ENCODE results near the gene ARFGEF3.
"Not testable (repeated sequence)": the region's sequence is repeated elsewhere in the genome, so short reads cannot be mapped to it uniquely, and the experiment has no call there.

Gene ARFGEF3

GRCh38 chr6:138346302-138347195, 184.8 kb downstream of the ARFGEF3 start:
- DNase-seq (ENCODE audit: low read depth in 2 of 2) = no peak

DNA sequence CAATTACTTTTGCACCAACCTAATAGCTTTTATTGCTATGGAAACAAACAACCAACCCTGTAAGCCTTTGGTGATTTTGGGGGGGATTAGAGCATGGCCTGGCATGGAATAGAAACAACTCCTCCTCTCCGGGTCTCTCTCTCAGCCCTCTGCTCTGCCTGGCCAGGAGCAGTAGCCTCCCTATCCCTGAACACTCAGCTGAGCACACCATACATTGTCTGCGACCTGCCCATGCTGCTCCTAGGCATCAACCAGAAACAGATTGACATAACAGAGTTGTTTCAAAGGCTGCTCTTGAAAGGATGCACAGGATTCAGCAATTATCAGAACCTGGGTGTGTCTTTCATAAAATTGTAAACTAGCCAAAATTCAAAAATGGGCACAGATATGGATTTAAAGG, 186.1 kb downstream of the ARFGEF3 start:
- no peak for DNase-seq (ENCODE audit: low read depth in 2 of 2)

DNA sequence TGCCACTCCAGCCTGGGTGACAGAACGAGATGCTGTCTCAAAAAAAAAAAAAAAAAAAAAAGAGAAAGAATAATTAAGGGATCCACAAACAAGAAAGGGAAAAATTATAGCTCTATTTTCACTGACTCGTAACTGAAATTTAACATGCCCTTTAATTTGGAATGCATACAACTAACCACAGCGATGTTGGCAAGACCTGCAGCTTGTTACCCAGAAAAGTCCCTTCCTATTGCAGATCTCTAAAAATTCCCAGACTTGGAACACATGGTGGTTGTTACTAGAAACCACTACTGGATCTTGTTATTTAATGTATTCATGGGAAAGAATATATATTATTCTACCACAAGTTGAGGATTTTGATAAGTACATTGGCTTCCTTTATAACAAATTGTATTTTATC, 188.2 kb downstream of the ARFGEF3 start:
- no peak for DNase-seq (ENCODE audit: low read depth in 2 of 2)

DNA sequence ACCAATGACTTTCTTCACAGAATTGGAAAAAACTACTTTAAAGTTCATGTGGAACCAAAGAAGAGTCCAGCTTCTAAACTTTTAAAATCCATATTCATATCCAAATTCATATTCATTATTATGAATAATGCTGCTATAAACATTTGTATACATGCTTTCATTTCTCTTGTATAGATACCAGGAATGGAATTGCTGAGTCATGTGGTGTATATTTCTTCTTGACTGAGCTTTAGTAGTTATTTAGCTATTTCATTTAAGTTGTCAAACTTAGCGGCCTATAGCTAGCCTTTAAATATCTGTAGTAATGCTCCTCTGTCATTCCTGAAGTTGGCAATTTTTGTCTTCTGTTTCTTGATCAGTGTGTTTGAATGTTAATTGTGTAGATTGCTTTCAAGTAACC, 196.2 kb downstream of the ARFGEF3 start:
- DNase-seq (ENCODE audit: low read depth in 2 of 2) = no peak

GRCh38 chr6:138368684-138369083, 206.9 kb downstream of the ARFGEF3 start:
- DNase-seq (ENCODE audit: low read depth in 2 of 2) = not testable (repeated sequence)

GRCh38 chr6:138370631-138371451, 209.1 kb downstream of the ARFGEF3 start:
- DNase-seq (ENCODE audit: low read depth in 2 of 2) = no peak

DNA sequence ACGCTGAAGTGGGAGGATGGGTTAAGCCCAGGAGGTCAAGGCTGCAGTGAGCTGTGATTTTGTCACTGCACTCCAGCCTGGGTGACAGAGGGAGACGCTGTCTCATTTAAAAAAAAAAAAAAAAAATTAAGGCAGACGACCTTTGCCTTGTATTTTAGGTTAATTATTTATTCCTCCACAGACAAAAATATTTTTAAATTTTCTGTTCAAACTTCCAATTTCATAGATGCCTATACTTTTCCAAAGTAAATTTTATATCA, 209.6 kb downstream of the ARFGEF3 start:
- DNase-seq (ENCODE audit: low read depth in 2 of 2) = no peak

DNA sequence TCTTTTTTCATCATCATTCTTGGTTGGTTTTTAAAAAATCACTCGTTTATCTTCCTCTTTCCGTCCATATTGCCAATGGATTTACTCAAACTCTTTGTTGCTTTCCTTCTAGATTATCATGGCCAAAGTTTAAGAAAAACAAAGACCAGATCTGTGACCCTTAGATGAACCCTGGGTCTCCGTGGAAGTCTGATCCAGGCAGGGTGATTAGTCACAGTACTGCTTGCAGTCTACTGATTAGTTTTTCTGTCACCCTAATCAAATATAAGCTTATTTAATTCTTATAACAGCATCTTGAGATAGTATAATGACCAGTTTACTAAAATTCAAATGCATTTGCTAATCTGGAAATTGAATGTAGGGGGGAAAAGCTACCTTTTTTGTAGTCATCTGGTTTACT, 210.0 kb downstream of the ARFGEF3 start:
- no peak for DNase-seq (ENCODE audit: low read depth in 2 of 2)

GRCh38 chr6:138372711-138373463, 211.1 kb downstream of the ARFGEF3 start:
- no peak for DNase-seq (ENCODE audit: low read depth in 2 of 2)

DNA sequence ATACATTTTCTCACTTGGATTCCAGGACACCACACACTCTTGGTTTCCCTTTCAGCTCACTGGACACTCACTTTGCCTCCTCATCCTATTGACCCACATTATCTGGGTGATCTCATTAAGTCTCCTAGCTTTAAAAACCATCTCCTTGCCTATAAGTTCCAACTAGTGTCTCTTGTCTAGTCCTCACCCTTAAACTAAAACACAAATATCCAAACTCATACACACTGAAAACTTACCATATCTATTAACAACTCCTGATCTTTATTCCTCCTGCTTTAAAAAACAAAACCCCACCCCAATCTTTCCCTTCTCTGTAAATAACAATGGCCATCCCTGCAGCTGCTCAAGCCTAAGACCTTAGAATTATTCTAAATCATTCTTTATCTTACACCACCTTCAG, 212.5 kb downstream of the ARFGEF3 start:
- DNase-seq (ENCODE audit: low read depth in 2 of 2) = no peak

- no peak for DNase-seq (ENCODE audit: low read depth in 2 of 2)
Measured at GRCh38 chr6:138374815-138375214, 213.1 kb downstream of the ARFGEF3 start.

- no peak for DNase-seq (ENCODE audit: low read depth in 2 of 2)
Measured at GRCh38 chr6:138377042-138377441, 215.3 kb downstream of the ARFGEF3 start.

DNA sequence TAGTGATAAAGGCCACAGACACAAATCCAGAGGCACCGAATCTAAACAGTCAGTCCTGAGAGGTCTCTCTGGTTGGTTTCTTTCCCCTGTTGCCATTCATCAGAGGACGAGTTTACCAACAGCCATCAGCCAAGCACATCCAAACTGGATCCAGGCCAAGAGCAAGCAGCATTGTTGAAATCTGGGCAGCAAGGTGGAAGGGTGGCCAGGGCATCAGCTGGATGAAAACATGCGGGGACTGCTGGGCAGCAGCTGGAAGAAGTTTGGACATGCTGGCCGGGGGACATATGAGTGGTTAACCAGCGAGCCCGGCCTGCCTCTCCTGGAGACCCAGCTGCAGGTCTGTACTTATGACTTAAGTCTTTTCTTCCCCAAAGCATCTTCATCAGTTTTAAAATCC, 216.1 kb downstream of the ARFGEF3 start, which contains the start of gene SMIM28:
SMIM28 (plus strand) TSS at position 62 of the 400 bp plus-strand sequence; CDS start at position 230, 168 bp downstream.
- DNase-seq (ENCODE audit: low read depth in 2 of 2) = no peak

- no peak for DNase-seq (ENCODE audit: low read depth in 2 of 2)
Measured at GRCh38 chr6:138378463-138378862, 216.7 kb downstream of the ARFGEF3 start.

GRCh38 chr6:138382498-138383265, 220.9 kb downstream of the ARFGEF3 start:
- DNase-seq (ENCODE audit: low read depth in 2 of 2) = no peak

DNA sequence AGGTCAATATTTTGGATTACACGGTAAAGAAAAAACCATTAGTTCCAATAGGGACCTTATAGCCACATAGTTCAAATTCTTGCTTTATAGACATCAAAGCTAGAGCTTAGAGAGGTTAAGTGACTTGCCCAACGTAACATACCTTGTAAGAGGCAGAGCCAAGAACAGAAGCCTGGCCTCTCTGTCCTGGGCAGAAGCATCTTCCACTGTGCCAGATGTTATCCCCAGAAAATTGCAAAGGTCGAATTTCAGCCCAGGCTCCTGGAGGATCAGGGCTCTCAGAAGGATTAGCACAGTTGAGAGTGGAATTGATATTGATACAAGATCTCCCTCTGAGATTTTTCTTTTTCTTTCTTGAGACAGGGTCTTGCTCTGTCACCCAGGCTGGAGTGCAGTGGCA, 222.0 kb downstream of the ARFGEF3 start:
- DNase-seq (ENCODE audit: low read depth in 2 of 2) = no peak

GRCh38 chr6:138386897-138387296, 225.2 kb downstream of the ARFGEF3 start:
- no peak for DNase-seq (ENCODE audit: low read depth in 2 of 2)

DNA sequence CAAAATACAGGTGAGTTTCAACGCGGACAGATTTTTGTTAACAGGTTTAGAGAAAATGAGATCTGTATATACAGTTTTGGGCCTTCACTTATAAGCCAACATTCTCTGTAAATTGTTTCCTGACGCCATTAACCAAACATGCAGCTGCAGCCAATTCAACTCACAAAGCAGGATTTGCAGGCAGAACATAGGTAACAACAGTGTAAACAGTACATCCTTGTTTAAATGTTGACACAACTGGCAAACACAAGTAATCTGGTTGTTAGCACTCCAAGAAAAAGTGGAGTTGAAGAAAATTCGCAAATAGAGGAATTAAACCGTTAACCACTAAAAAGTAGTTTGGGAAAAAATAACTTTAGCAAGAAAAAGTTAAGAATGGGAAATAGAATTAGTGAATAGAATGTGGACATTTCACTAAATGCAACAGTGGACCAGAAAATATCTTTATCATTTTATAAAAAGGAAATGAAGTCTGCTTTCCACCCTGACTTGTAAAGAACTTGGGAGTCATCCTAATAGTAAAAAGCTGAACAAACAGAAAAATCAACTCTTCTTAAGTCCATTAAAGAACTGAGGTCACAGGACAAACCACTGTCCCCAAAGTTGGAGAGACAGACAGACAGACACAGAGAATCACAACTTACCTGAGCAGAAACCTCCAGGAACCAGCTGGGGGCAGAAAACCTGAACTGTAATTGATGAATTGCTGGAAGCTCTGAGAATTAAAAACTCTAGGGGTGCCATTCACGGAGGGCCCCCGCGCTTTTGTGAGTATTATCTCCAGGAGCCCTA, 226.0 kb downstream of the ARFGEF3 start:
- DNase-seq (ENCODE audit: low read depth in 2 of 2) = no peak

DNA sequence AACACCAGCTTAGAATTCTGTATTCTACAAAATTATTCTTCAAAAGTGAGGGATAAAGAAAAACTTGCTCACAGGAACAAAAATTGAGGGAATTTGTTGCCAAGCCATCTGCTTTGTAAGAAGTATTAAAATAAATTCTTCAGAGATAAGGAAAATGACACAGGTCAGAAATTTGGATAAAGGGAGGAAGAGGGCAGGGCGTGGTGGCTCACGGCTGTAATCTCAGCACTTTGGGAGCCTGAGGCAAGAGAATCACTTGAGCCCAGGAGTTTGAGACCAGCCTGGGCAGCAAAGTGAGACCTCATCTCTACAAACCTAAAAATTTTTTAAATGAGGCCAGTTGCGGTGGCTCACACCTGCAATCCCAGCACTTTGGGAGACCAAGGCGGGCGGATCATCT, 227.8 kb downstream of the ARFGEF3 start:
- DNase-seq (ENCODE audit: low read depth in 2 of 2) = no peak
